ENCODE data around the gene SRP14.

SRP14 gene

GRCh38 chr15:40054855-40055575 is 16.0 kb upstream of the SRP14 start:
- peak overlapping the region in 6 of 10 experiments; percentile 9 to 33 (median 16); a peak in 5 of 20 replicates for H3K4me3 ChIP-seq
- TF ChIP-seq Cebpa-rat (IDR thresholded peaks at IDR 0.05), result no peak
- peak overlapping the region; percentile 45 to 93 (median 86); a peak in 20 of 22 replicates for H3K27ac ChIP-seq
- no peaks in the 10 kb centered on the region for H3K9me3 ChIP-seq (replicated peaks in 1 of 11)
- H3K27me3 ChIP-seq, result no peaks in the 10 kb centered on the region
- H3K9ac ChIP-seq, result peak overlapping the region; percentile 42 to 82 (median 68); a peak in 21 of 22 replicates
- H3K4me1 ChIP-seq, result peaks cover 90 to 100% (median 100%) of the 10 kb centered on the region in 10 experiments
- H3K4me2 ChIP-seq, result peak overlapping the region; percentile 72 to 96 (median 89)
- no peaks in the 10 kb centered on the region for H4K20me1 ChIP-seq
- 0 out of 22 replicates have a peak, but pooled peaks cover 0 to 3% (median 0%) of the 10 kb centered on the region in 11 experiments for H3K36me3 ChIP-seq

GRCh38 chr15:40054605-40054854 is 15.5 kb upstream of the SRP14 start:
- Histone ChIP-seq H3K9me3 (replicated peaks in 1 of 11) (no peaks in the 10 kb centered on the region), H4K20me1 (no peaks in the 10 kb centered on the region), H3K4me1 (peaks cover 91 to 100% (median 100%) of the 10 kb centered on the region in 10 experiments), H3K36me3 (no peaks in the 10 kb centered on the region), H3K4me2 (peak overlapping the region; percentile 72 to 96 (median 89)), H3K9ac (peak overlapping the region; percentile 42 to 82 (median 68); a peak in 20 of 22 replicates), H3K27me3 (no peaks in the 10 kb centered on the region), H3K4me3 (peak overlapping the region in 7 of 10 experiments; percentile 3 to 33 (median 16); a peak in 6 of 20 replicates), H3K27ac (peak overlapping the region; percentile 45 to 93 (median 86); a peak in 21 of 22 replicates)
- no peak for TF ChIP-seq Cebpa-rat (IDR thresholded peaks at IDR 0.05)

GRCh38 chr15:40053831-40054604 is 15.0 kb upstream of the SRP14 start:
- H3K9ac ChIP-seq, result peak overlapping the region; percentile 42 to 82 (median 68); a peak in 21 of 22 replicates

GRCh38 chr15:40053079-40053830 is 14.3 kb upstream of the SRP14 start:
- no peaks in the 10 kb centered on the region for H3K9me3 ChIP-seq (replicated peaks in 1 of 11)
- H3K4me3 ChIP-seq, result peak overlapping the region in 2 of 10 experiments; percentile 16 to 37; a peak in 1 of 20 replicates
- no peak for TF ChIP-seq Cebpa-rat (IDR thresholded peaks at IDR 0.05)
- H4K20me1 ChIP-seq, result no peaks in the 10 kb centered on the region
- H3K27me3 ChIP-seq, result no peaks in the 10 kb centered on the region
- peak overlapping the region; percentile 45 to 93 (median 86); a peak in 21 of 22 replicates for H3K27ac ChIP-seq
- no peaks in the 10 kb centered on the region for H3K36me3 ChIP-seq
- H3K4me2 ChIP-seq, result peak overlapping the region; percentile 72 to 96 (median 89)
- peak overlapping the region; percentile 42 to 82 (median 68); a peak in 20 of 22 replicates for H3K9ac ChIP-seq
- peaks cover 91 to 100% (median 100%) of the 10 kb centered on the region in 10 experiments for H3K4me1 ChIP-seq

More at GRCh38 chr15:40053831-40054604, 15.0 kb upstream of the SRP14 start:
- no peak for TF ChIP-seq Cebpa-rat (IDR thresholded peaks at IDR 0.05)
- Histone ChIP-seq H3K4me2 (peak overlapping the region; percentile 72 to 96 (median 89)), H3K9me3 (replicated peaks in 1 of 11) (no peaks in the 10 kb centered on the region), H3K4me3 (peak overlapping the region in 7 of 10 experiments; percentile 3 to 37 (median 16); a peak in 5 of 20 replicates), H3K27ac (peak overlapping the region; percentile 45 to 93 (median 86); a peak in 21 of 22 replicates), H4K20me1 (no peaks in the 10 kb centered on the region), H3K36me3 (no peaks in the 10 kb centered on the region), H3K4me1 (peaks cover 91 to 100% (median 100%) of the 10 kb centered on the region in 10 experiments), H3K27me3 (no peaks in the 10 kb centered on the region)

GRCh38 chr15:40052604-40053003 is 13.6 kb upstream of the SRP14 start:
- H3K4me1 ChIP-seq, result peaks cover 91 to 100% (median 100%) of the 10 kb centered on the region in 10 experiments
- peak overlapping the region; percentile 72 to 96 (median 89) for H3K4me2 ChIP-seq
- H3K9me3 ChIP-seq (replicated peaks in 1 of 11), result no peaks in the 10 kb centered on the region
- H3K27ac ChIP-seq, result peak overlapping the region in 10 of 11 experiments; percentile 45 to 93 (median 88); a peak in 19 of 22 replicates
- no peaks in the 10 kb centered on the region for H4K20me1 ChIP-seq
- H3K36me3 ChIP-seq, result no peaks in the 10 kb centered on the region
- H3K4me3 ChIP-seq, result no peak overlapping the region
- H3K9ac ChIP-seq, result peak overlapping the region in 1 of 11 experiments; percentile 78; a peak in 2 of 22 replicates
- no peaks in the 10 kb centered on the region for H3K27me3 ChIP-seq
- TF ChIP-seq Cebpa-rat (IDR thresholded peaks at IDR 0.05), result no peak

GRCh38 chr15:40051616-40052415 is 12.8 kb upstream of the SRP14 start:
- Histone ChIP-seq H3K27ac (peak overlapping the region in 10 of 11 experiments; percentile 6 to 93 (median 88); a peak in 14 of 22 replicates), H3K4me1 (peaks cover 91 to 100% (median 100%) of the 10 kb centered on the region in 10 experiments)
- TF ChIP-seq Cebpa-rat (IDR thresholded peaks at IDR 0.05), result no peak

GRCh38 chr15:40050788-40051470 is 11.9 kb upstream of the SRP14 start:
- no peak for TF ChIP-seq Cebpa-rat (IDR thresholded peaks at IDR 0.05)

More at GRCh38 chr15:40051616-40052415, 12.8 kb upstream of the SRP14 start:
- Histone ChIP-seq H4K20me1 (no peaks in the 10 kb centered on the region), H3K9ac (no peak overlapping the region), H3K36me3 (no peaks in the 10 kb centered on the region), H3K27me3 (no peaks in the 10 kb centered on the region), H3K4me3 (no peak overlapping the region), H3K4me2 (peak overlapping the region; percentile 72 to 96 (median 89)), H3K9me3 (replicated peaks in 1 of 11) (no peaks in the 10 kb centered on the region)

More at GRCh38 chr15:40050788-40051470, 11.9 kb upstream of the SRP14 start:
- no peaks in the 10 kb centered on the region for H3K36me3 ChIP-seq
- H3K27me3 ChIP-seq, result no peaks in the 10 kb centered on the region
- no peaks in the 10 kb centered on the region for H3K9me3 ChIP-seq (replicated peaks in 1 of 11)
- H3K4me2 ChIP-seq, result peak overlapping the region in 10 of 11 experiments; percentile 79 to 96 (median 89); a peak in 15 of 22 replicates
- H3K27ac ChIP-seq, result peak overlapping the region; percentile 19 to 95 (median 90); a peak in 18 of 22 replicates
- H3K4me3 ChIP-seq, result no peak overlapping the region
- H3K4me1 ChIP-seq, result peaks cover 89 to 100% (median 100%) of the 10 kb centered on the region in 10 experiments
- no peak overlapping the region for H3K9ac ChIP-seq
- H4K20me1 ChIP-seq, result no peaks in the 10 kb centered on the region
